Measurements from ENCODE around the gene ATP5PO. TPM values are rescaled to one million over a fixed set of nuclear protein-coding genes. Genes with fewer than 3 reads are reported as not detected.

The ATP5PO gene
- total and polyA plus RNA-seq, 2 of the 13 experiments (the other 11 are each of a cell fraction or from before 2014, with no cell fraction given), result 256 to 297 TPM

GRCh38 chr21:33915368-33916199 lies at the start of gene ATP5PO (continued):
- TF ChIP-seq ZBTB34 (CRISPR knock-in tag; IDR thresholded peaks at IDR 0.05) (no peak), RBAK (CRISPR knock-in tag; IDR thresholded peaks at IDR 0.05) (no peak), CERS6 (CRISPR knock-in tag; IDR thresholded peaks at IDR 0.05) (no peak), PATZ1 (CRISPR knock-in tag; IDR thresholded peaks at IDR 0.05) (0 out of 2 replicates have a peak, but pooled peaks have one; percentile 21), FOXJ3 (CRISPR knock-in tag; IDR thresholded peaks at IDR 0.05; ENCODE audit: borderline replicate concordance) (no peak), GRHL1 (CRISPR knock-in tag; conservative IDR thresholded peaks at IDR 0.05) (no peak), CHCHD3 (CRISPR knock-in tag; IDR thresholded peaks at IDR 0.05) (no peak), SALL2 (CRISPR knock-in tag; IDR thresholded peaks at IDR 0.05) (no peak), ATF6 (CRISPR knock-in tag; conservative IDR thresholded peaks at IDR 0.05) (no peak), ZNF616 (CRISPR knock-in tag; IDR thresholded peaks at IDR 0.05; ENCODE audit: low read depth) (no peak), MLXIP (CRISPR knock-in tag; IDR thresholded peaks at IDR 0.05; ENCODE audit: borderline replicate concordance) (no peak), HOXD1 (CRISPR knock-in tag; IDR thresholded peaks at IDR 0.05) (no peak), FOXO4 (CRISPR knock-in tag; conservative IDR thresholded peaks at IDR 0.05) (no peak), ZNF235 (CRISPR knock-in tag; IDR thresholded peaks at IDR 0.05; ENCODE audit: borderline replicate concordance) (0 out of 2 replicates have a peak, but pooled peaks have one; percentile 56), MIXL1 (CRISPR knock-in tag; IDR thresholded peaks at IDR 0.05) (0 out of 2 replicates have a peak, but pooled peaks have one; percentile 11)
